Trophoblast cell (in vitro differentiated cells and primary cell): Measurements from ENCODE around the gene TCF25.

Experiments used
- DNase-seq, 2 donors: peaks; one replicate each; pipeline ENCODE4 v3.0.0-alpha.2; 2016
- H2AFZ ChIP-seq: 2 replicates; pipeline ENCODE4 v1.6.1; 2013; ENCODE audit warnings: low read length, moderate library complexity, mild to moderate bottlenecking; ENCODE audit not compliant: insufficient read depth, poor library complexity
- H2AK5ac ChIP-seq: 2 replicates; pipeline ENCODE4 v1.6.1; 2013; ENCODE audit warnings: mild to moderate bottlenecking, low read length
- H2BK120ac ChIP-seq: 2 replicates; pipeline ENCODE4 v1.6.1; 2013; ENCODE audit warnings: low read length, mild to moderate bottlenecking, moderate library complexity; ENCODE audit not compliant: insufficient read depth, poor library complexity
- H2BK12ac ChIP-seq: 2 replicates; pipeline ENCODE4 v1.6.1; 2013; ENCODE audit warnings: mild to moderate bottlenecking, low read length, moderate library complexity
- H2BK5ac ChIP-seq: 2 replicates; pipeline ENCODE4 v1.6.1; 2013; ENCODE audit warnings: low read length, low read depth, moderate library complexity, mild to moderate bottlenecking; ENCODE audit not compliant: poor library complexity
- H3K14ac ChIP-seq: 2 replicates; pipeline ENCODE4 v1.6.1; 2013; ENCODE audit warnings: mild to moderate bottlenecking, low read length
- H3K18ac ChIP-seq: 2 replicates; pipeline ENCODE4 v1.6.1; 2013; ENCODE audit warnings: mild to moderate bottlenecking, low read length
- H3K23ac ChIP-seq: 2 replicates; pipeline ENCODE4 v1.6.1; 2013; ENCODE audit warnings: low read length
- H3K27ac ChIP-seq: 2 replicates; pipeline ENCODE4 v1.5.1; 2013; ENCODE audit warnings: low read depth, mild to moderate bottlenecking, inconsistent platforms, low read length, moderate library complexity
- H3K27me3 ChIP-seq: 2 replicates; pipeline ENCODE4 v1.6.1; 2013; ENCODE audit warnings: inconsistent platforms, mild to moderate bottlenecking, low read length, moderate library complexity; ENCODE audit not compliant: insufficient read depth
- H3K36me3 ChIP-seq, 2 experiments: 1 replicate in 1 of 2; 2 replicates in 1 of 2; pipeline ENCODE4 v1.6.1; 2013; ENCODE audit warnings: low read length in 2 of 2, mild to moderate bottlenecking in 2 of 2, moderate library complexity in 1 of 2; ENCODE audit not compliant: insufficient read depth in 2 of 2, control insufficient read depth in 1 of 2
- H3K4ac ChIP-seq: 2 replicates; pipeline ENCODE4 v1.6.1; 2013; ENCODE audit warnings: low read depth, mild to moderate bottlenecking, low read length, moderate library complexity
- H3K4me1 ChIP-seq, 2 experiments: 1 replicate in 1 of 2; 2 replicates in 1 of 2; pipeline ENCODE4 v1.6.1; 2013; ENCODE audit warnings: low read length in 2 of 2, mild to moderate bottlenecking in 2 of 2, moderate library complexity in 1 of 2; ENCODE audit not compliant: insufficient read depth in 2 of 2, control insufficient read depth in 1 of 2
- H3K4me2 ChIP-seq: 2 replicates; pipeline ENCODE4 v1.6.1; 2013; ENCODE audit warnings: inconsistent platforms, mild to moderate bottlenecking, low read length, moderate library complexity
- H3K4me3 ChIP-seq: 2 replicates; pipeline ENCODE4 v1.5.1; 2013; ENCODE audit warnings: mild to moderate bottlenecking, low read depth, low read length, inconsistent platforms
- H3K79me1 ChIP-seq: one replicate; pipeline ENCODE4 v1.6.1; 2013; ENCODE audit warnings: low read length
- H3K79me2 ChIP-seq: 2 replicates; pipeline ENCODE4 v1.6.1; 2013; ENCODE audit warnings: low read length, mild to moderate bottlenecking; ENCODE audit not compliant: control insufficient read depth, insufficient read depth, poor library complexity
- H3K9ac ChIP-seq: 2 replicates; pipeline ENCODE4 v1.6.1; 2013; ENCODE audit warnings: mild to moderate bottlenecking, low read length
- H3K9me3 ChIP-seq: 2 replicates; pipeline ENCODE4 v1.6.1; 2013; ENCODE audit warnings: low read depth, mild to moderate bottlenecking, control low read depth, inconsistent platforms, low read length; ENCODE audit not compliant: insufficient read depth
- H4K12ac ChIP-seq: 2 replicates; pipeline ENCODE4 v1.6.1; 2013; ENCODE audit warnings: low read depth, mild to moderate bottlenecking, low read length, moderate library complexity
- H4K8ac ChIP-seq: 2 replicates; pipeline ENCODE4 v1.6.1; 2013; ENCODE audit warnings: low read depth, mild to moderate bottlenecking, low read length, moderate library complexity
- H4K91ac ChIP-seq: one replicate; pipeline ENCODE4 v1.6.1; 2013; ENCODE audit warnings: low read depth, mild to moderate bottlenecking, low read length, moderate library complexity
- WGBS: extraction: QIAGEN DNeasy Blood & Tissue Kit; methylation state at CpG from one replicate; pipeline ENCODE4 v1.1.7; 2013; ENCODE audit warnings: missing lambda C conversion rate; ENCODE audit not compliant: insufficient read length, insufficient coverage; ENCODE audit errors: extremely low coverage; 5-methylcytosine and 5-hydroxymethylcytosine counted together

TCF25 gene

GRCh38 chr16:89903908-89904515, 30.6 kb downstream of the TCF25 start:
- Histone ChIP-seq H3K4me3 (no peak overlapping the region), H3K4me2 (no peak overlapping the region)

GRCh38 chr16:89904606-89905510, 31.5 kb downstream of the TCF25 start:
- Histone ChIP-seq H3K9me3 (peaks cover 12% of the 10 kb centered on the region), H3K23ac (no peak overlapping the region), H3K14ac (peak overlapping the region; percentile 13), H3K79me1 (peaks cover 12% of the 10 kb centered on the region), H3K18ac (peak overlapping the region; percentile 4), H3K36me3 (peaks cover 76 to 78% of the 10 kb centered on the region in 2 experiments), H3K9ac (no peak overlapping the region), H4K12ac (no peak overlapping the region), H2BK12ac (no peak overlapping the region), H2BK120ac (peak overlapping the region; percentile 19), H2AFZ (no peak overlapping the region), H3K4me3 (no peak overlapping the region), H2AK5ac (no peak overlapping the region), H2BK5ac (peak overlapping the region; percentile 18), H4K8ac (peak overlapping the region; percentile 18), H3K27me3 (no peaks in the 10 kb centered on the region), H3K4ac (no peak overlapping the region), H4K91ac (peak overlapping the region; percentile 79), H3K27ac (peak overlapping the region; percentile 66), H3K4me2 (no peak overlapping the region), H3K79me2 (no peaks in the 10 kb centered on the region), H3K4me1 (peaks cover 7% of the 10 kb centered on the region in 2 experiments)
- peak; percentile 96 to 97 for DNase-seq
- no CpG with 5 or more reads among the region's 31 CpGs for WGBS

More at GRCh38 chr16:89903908-89904515, 30.6 kb downstream of the TCF25 start:
- Histone ChIP-seq H3K14ac (peak overlapping the region; percentile 49), H4K12ac (no peak overlapping the region), H4K8ac (no peak overlapping the region), H3K79me2 (no peaks in the 10 kb centered on the region), H3K27ac (peak overlapping the region; percentile 64), H3K79me1 (peaks cover 12% of the 10 kb centered on the region), H3K9ac (no peak overlapping the region), H3K27me3 (no peaks in the 10 kb centered on the region), H2AK5ac (no peak overlapping the region), H4K91ac (peak overlapping the region; percentile 64), H3K9me3 (peaks cover 11% of the 10 kb centered on the region), H3K23ac (no peak overlapping the region), H3K4ac (peak overlapping the region; percentile 36), H2AFZ (no peak overlapping the region), H2BK12ac (no peak overlapping the region), H2BK5ac (peak overlapping the region; percentile 36), H3K36me3 (peaks cover 74 to 77% of the 10 kb centered on the region in 2 experiments), H2BK120ac (peak overlapping the region; percentile 34), H3K18ac (peak overlapping the region; percentile 17), H3K4me1 (peaks cover 7% of the 10 kb centered on the region in 2 experiments)
- no CpG with 5 or more reads among the region's 19 CpGs for WGBS
- peak; percentile 26 to 34 for DNase-seq

- no peak overlapping the region for H3K4ac ChIP-seq
- no CpG with 5 or more reads among the region's 23 CpGs for WGBS
Measured at GRCh38 chr16:89905511-89906139, 32.2 kb downstream of the TCF25 start.

More at GRCh38 chr16:89905511-89906139, 32.2 kb downstream of the TCF25 start:
- H2AK5ac ChIP-seq = no peak overlapping the region
- H2BK12ac ChIP-seq = no peak overlapping the region
- H2BK5ac ChIP-seq = peak overlapping the region; percentile 59
- no peak overlapping the region for H4K12ac ChIP-seq
- no peak overlapping the region for H3K23ac ChIP-seq
- peak overlapping the region; percentile 66 for H3K27ac ChIP-seq
- H2AFZ ChIP-seq = no peak overlapping the region
- no peaks in the 10 kb centered on the region for H3K79me2 ChIP-seq
- no peak overlapping the region for H3K9ac ChIP-seq
- H3K18ac ChIP-seq = no peak overlapping the region
- H3K36me3 ChIP-seq = peaks cover 75 to 79% of the 10 kb centered on the region in 2 experiments
- H3K14ac ChIP-seq = peak overlapping the region; percentile 21
- H2BK120ac ChIP-seq = no peak overlapping the region
- peak overlapping the region; percentile 8 for H4K8ac ChIP-seq
- peaks cover 13% of the 10 kb centered on the region for H3K9me3 ChIP-seq
- H4K91ac ChIP-seq = peak overlapping the region; percentile 61
- no peak overlapping the region for H3K4me2 ChIP-seq
- H3K27me3 ChIP-seq = no peaks in the 10 kb centered on the region
- H3K79me1 ChIP-seq = peaks cover 12% of the 10 kb centered on the region
- DNase-seq = peak; percentile 32 to 48
- peaks cover 7% of the 10 kb centered on the region in 2 experiments for H3K4me1 ChIP-seq
- H3K4me3 ChIP-seq = no peak overlapping the region
